Activated CD8-positive, alpha-beta memory T cell treated with anti-CD3 and anti-CD28 coated beads, Interleukin-2, amount 50 U/mL, for 24 hours (primary cell): ENCODE results near the gene ARL6.
A peak's percentile ranks its signal among the peaks of the same experiment; 100 is the strongest.

Experiments
- DNase-seq: peaks from one replicate; pipeline ENCODE4 v3.0.0-alpha.2; 2020; ENCODE audit errors: extremely low read depth

ARL6 gene, protein sequence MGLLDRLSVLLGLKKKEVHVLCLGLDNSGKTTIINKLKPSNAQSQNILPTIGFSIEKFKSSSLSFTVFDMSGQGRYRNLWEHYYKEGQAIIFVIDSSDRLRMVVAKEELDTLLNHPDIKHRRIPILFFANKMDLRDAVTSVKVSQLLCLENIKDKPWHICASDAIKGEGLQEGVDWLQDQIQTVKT

DNA sequence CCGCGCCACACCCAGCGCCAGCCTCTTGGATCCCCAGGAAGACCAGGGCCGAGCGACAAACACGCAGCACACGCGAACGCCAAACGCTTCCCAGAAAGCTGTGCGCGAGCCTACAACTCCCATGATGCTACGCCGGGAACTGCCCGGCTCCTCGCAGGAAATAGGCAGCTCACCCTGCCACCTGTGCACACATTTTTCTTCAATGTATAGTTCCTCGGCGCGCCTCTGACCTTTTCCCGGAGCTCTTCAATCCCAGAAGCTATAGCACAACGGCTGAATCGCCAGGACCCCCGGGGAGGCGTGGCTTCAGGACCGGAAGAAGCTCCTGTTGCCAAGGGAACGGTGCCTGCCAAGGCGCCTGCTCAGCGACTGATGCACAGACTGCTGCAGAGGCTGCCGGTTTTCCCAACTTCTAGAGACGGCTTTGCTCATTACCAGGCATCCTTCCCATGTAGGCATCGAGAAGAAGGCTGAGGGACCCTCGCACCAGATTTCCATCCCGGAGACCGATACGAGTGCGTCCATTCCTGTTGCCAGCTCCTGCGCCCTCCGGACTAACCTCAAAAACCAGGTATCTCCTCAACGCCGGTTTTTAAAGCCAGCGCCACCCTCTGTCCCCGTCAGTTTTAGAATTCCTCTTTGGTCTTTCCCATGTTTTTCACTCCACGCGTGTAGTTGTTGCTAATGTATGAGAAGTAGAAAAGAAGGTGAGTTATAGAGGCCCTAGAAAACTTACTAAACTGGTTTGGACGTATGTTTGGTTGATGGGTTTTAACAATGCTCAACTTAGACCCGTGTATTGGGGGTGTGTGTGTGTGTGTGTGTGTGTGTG lies at the start of gene ARL6:
Gene ARL6, plus strand, starts transcription at position 352 of the 832 bp plus-strand sequence. CDS start 3,350 bp downstream, outside the sequence.
- DNase-seq = peak; percentile 21

DNA sequence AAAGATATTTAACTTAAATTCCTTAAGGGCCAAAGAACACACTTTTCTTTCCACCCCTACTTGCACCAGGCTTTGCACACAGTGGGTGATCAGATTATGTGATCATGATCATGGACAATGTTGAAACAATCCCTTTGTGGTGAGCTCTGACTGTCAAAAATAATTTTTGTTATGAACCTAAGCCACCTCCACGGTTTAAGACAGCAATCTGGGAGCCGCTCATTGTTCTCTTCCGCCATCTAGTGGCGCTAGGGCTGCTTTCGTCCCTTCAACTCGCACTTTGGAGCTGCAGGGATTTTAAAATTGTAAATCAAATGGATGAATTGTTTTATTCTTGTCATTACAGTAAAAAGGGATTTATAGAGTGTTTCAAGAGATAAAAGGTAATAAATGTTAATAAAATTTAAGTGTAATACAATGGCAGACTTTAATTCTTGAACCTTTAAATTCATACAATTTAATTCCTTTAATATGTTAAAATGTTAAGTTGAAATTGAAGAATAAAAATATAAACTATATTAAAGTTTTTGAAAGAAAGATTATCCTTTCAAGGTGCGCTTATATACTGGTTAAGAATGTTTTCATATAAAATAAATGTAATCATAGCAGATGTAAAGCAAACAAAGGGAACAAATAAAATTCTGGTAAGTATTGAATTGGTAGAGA lies 45.3 kb upstream of the ARL6 start:
- DNase-seq = peak; percentile 28

DNA sequence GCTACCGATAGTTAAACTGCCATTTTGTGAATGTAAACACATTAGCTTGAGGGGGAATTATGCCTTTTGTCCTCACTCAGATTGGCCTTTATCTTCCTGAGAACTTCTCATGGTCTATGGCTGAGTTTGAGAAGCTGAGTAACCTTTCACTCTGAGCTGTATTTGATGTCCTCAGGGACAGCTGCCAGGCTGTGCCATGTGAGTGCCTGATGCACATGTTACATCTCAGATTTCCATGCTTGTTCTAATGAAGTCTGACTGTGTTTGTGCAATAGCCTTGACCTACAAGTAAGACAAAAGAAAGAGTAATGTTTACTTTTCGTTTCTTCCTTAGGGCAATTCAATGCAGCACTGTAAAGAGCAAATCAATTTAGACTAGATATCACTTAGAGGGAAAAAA lies 44.1 kb upstream of the ARL6 start:
- DNase-seq = no peak

DNA sequence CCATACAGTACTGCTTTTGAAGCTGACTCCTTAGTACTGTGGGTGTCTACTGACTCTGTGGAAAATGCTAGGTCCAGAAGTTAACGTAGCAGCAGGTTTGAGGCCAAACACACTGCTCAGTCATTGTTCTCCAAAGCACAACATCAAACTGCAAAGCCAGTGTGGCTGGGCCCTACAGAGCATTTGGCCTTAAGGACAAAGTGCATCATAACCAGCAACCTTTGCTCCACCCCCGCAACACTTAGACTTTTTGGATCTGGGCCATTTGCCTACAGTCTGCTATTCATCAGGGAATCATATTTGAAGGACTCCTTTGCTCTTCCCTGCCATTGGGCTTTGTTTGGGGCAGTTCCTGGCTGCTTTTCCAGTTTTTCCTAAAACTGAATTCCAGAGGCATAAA lies 43.1 kb upstream of the ARL6 start:
- no peak for DNase-seq

DNA sequence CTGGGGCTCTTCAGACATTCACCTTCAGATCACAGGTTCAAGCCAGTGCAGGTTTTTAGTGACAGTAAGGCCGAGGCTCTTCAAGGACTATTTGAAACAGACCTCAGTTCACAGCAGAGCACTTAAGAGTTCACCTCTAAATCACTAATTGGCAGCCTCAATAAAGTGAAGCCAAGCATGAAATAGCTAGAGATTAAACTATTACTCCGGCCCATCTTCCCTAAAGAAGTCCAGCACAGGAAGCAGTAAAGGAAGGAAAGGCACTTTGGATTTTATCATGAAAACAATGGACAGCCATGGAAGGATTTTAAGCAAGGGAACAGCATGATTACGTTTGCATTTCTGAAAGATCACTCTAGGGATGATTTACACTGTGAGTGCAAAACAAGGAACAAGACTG lies 27.6 kb upstream of the ARL6 start:
- no peak for DNase-seq

DNA sequence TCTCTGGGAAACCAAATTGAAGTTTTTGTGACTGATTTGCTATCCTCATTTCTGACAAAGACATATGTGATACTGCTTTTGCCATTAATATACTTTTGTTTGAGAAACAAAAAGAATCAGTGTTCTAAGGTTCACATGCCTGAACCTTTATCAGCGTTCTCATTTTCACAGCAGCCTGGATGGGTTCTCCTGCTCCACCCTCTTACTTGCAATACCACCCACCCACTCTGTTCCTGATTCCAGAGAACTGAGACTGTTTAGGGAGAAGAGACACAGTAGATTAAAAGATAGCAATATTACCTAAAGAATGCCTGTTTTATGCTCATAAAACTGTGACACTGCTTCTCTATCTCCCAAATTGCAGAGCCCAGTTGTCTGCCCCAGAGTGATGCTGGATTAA lies 25.8 kb upstream of the ARL6 start:
- DNase-seq = no peak

DNA sequence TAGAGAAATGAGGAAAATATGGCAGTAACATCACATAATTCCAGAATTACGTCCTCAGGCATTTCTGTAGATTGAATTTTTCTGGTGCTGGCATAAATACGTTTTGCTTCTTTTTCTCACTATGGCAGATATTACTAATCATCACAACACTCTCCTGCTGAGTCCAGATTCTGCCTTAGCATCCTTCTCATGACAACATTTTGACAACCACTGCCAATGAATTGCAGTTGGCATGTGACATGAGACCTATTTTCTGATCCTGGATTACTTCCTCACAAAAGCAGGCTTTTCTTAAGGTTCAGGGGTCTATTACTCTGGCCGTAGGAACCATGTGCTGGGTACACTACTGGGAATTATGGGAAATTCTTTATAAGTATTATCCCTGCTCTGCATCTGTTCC lies 22.5 kb upstream of the ARL6 start:
- DNase-seq = no peak

DNA sequence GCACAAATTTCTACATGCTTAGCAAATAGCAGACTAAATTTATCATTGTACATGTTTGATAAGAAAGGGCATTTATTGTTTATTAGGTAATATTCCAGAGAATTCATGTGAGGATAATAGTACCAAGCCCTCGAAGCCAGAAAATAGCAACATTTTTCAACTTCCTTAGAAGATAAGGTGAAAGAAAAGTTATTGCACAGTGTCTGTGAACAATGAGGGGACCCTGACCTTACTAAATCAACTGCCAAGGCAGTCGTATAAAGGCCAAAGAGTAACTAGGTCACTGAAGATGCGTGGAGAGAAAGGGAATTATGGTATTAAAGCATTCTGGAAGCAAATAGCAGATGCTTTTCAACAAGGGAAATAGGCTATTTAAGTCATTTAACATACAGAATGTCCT lies 20.3 kb upstream of the ARL6 start:
- DNase-seq = no peak

DNA sequence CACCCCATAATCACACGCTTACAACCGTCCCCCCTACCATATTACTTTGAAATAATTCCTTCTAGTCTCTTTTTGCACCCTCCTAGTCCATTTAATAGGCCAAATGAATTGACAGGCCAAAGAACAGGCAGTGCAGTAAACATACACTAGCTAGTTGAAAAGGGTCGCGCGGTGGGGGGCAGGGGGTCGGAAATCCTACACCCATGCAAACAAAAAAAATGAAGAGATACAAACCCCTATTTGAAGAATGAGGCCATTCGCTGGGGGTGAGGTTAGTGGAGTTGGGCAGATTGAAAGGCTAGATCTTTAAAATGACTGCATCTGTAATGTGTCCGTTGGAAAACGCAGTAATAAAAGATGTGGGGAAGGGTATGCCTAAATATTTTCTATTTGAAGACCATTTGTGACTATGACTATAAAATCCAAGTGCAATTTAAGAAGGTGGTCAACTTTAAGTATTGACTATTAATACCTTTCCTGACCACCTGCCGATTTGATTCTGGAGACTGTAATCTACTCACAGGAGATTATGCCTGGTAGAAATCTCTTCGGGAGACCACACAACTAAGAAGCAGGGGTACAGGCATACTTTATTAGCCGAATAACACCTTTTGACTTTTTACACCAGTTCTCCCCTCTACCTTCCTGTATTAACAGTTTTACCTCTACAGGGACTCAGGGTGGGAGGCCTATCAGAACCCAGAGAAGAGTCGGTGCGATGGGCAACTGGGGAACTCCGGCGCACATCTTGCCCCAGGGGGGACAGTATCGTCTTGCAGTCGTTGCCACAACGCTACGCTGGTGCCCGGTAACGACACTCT lies 762 bp upstream of the ARL6 start:
- no peak for DNase-seq

DNA sequence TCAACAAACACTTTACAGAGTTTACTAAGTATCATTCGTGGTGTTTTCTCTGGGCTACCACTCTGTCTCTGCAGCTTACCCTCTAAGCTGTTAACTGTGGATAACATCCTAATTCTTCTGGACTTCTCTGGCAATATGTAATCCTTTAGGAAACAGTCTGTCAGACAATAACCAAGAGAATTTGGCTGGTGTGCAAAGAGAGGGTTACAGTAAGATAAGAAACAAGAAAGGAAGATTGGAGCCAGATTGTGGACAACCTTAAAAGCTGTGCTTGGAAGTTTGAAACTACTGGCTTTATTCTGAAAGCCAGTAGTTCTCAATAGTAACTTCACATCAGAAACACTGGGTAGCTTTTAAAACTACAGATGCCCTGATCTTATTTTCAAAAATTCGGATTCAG lies 778 bp downstream of the ARL6 start:
- no peak for DNase-seq

DNA sequence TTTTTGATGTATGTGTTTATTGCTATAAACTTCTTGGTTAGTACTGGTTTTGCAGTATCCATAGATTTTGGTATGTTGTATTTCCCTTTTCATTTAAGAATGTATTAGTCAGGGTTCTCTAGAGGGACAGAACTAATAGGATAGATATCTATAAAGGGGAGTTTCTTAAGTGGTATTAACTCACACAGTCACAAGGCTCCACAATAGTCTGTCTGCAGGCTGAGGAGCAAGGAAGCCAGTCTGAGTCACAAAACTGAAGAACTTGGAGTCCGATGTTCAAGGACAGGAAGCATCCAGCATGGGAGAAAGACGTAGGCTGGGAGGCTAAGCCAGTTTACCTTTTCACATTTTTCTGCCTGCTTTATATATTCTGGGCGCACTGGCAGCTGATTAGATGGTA lies 8.4 kb downstream of the ARL6 start:
- no peak for DNase-seq

DNA sequence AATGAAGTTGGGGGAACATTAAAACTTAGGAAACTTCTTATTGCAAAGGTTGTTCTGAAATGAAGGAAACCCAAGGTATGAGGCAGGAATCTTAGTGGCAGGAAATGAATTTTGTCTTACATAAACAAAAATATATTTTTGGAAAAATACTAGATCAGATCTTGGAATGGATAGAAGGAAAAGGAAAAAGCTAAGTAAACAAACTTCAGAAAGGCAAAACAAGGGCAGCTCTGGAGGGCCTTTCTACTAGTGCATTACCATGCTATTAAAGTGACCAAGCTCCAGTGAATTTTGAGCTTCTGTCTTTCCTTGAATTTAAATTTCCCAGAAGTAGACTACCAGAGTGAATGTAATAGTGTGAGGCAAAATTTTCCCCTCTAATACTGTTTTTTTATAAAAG lies 13.6 kb downstream of the ARL6 start:
- no peak for DNase-seq

DNA sequence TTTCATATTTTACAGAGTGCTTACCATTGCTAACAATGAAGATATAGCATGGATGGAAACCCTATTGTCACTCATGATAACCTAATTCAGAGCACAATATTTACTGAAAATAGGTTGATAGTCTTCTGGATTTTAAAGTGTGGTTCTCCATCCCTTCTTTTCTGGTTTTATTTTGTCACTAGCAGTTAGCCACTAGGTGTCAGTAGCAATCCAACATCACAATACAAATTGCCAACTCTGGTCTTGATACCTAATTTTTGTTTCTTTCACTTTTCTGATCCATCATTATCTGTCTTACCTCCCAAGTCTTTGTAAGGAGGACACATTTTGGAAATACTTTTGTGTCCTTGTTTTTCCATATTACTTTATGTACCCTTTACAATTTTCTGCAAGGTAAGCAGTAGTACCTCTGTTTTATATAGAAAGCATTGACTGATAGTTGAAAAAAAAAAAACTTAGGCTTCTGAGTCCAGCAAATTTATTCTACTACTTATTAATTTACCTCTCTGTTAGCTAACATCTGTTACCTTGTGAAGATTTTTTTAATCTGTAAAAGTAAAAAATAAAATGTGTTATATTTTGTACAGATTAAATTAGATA lies 29.0 kb downstream of the ARL6 start:
- no peak for DNase-seq

DNA sequence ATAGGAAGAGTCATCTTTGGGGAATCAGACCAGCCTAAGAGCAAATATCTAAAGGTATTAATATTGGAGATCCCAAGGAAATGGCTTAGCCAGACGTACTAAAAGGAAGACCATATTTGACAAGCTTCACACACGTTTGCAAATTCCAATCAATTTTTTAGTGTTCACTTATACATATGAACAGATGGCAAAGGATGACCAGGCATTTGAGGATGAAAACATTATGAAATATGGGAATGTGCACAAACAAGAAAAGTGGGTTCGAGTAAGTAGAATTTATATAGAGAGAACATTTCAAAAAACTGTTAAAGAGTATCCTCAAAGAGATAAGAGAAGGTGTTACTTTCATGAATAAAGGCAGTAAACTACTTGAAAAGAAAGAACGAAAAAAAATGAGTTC lies 31.4 kb downstream of the ARL6 start:
- no peak for DNase-seq

DNA sequence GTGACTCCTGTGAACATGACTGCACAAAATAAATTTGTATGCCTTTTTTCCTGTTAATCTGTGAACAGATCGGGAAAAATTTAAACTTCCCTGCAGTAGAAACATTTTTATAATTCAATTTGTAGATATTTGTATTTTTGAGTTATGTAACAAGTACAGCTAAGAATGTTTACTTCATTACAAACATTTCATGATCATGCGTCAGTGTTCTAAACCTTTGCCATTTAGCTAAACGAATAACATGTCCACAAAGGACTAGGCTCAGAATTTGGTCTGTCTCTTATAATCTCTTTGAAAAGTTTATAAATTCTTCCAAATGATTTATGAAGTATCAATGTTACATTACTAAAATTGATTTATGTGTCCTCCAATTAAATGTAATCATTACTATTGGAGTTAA lies 39.9 kb downstream of the ARL6 start:
- no peak for DNase-seq

DNA sequence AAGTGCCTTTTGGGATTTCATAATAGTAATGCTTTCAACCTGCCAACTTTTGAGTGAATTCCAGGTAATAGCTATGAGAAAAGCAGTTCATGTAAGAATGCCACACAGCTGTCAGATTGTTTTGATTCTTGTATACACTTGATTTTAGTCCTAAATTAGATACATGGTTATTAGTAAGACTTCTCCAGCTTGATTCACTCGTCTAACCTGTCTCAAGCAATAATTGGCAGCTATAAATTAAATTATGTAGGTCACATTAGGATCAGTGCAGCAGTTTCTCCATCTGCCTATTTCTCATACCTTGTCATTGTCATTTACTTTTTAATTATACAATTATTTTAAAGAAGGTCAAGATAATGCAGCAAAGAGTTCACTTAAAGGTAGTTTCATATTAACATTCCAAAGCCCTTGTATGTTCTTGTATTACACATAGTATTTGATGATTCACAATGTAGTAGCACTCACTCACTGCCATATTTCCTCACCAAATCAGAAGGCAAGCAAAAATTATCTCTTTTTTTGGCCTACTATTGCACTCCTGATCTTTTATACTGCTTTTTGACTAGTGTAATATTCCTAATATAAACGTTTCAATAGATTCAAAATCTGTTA lies 46.3 kb downstream of the ARL6 start:
- no peak for DNase-seq

DNA sequence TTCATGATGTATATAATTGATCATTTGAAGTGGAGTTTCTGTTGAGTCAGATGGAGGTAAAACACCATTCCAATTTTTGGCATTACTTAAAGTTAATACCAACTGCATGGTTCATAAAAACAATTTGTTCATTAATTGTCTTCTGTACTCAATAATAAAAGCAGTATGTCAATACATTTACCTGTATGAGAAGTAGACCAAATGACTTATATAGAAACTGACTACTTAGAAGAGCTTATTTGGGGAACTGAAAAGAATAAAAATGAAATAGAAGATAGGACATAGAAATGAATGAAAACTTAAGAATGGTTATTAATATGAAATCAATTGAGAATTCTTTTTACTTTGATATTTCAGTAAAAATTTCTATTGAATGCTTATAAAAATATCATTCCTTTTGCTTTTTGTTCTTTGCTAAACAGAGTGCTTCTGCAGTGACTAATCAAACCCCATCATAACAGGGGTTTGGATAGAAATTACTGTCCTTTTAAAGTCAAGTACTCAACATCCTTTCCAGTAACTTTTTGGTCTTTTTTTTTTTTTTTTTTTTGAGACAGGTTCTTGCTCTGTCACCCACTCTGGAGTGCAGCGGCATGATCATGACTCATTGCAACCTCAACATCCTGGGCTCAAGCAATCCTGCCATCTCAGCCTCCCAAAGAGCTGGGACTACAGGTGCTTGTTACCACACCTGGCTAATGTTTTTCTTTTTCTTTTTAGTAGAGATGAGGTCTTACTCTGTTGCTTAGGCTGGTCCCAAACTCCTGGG lies 50.8 kb downstream of the ARL6 start:
- DNase-seq = no peak

DNA sequence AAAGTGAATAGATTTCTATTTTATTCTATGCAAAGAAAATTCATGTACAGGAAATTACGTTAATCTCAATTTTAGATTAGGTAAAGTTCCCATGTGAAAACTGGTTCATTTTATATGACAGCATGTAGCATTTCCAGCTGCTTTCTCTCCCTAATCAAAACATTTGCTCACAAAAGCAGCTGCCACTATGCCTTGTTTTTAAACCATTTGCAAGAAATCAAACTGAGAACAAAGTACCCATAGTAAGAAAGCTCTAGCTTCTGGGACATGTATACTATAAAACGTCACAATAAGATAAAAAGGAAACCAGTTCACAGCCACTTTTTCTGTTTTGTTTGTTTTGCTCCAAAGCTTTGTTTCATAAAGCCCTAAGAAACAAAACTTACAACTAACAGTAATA lies 52.3 kb downstream of the ARL6 start:
- no peak for DNase-seq

DNA sequence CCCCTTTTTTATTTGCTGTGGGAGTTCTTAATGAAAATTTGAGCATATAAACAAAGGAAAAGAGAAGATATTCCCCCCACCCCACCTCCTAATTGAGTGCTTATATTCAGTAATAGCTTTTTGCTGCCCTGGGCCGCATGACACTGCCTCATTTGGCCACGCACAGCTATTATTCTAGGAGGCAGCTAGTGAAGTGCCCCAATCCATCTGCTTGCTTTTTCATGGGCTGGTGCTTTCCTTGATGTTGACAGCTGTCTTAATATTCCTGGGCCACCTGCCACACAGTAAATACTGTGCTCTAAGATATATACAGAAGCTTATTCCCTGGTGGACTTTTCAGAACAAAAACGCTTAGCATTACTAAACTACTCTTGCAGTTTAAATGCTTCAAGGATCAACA lies 53.4 kb downstream of the ARL6 start:
- no peak for DNase-seq

DNA sequence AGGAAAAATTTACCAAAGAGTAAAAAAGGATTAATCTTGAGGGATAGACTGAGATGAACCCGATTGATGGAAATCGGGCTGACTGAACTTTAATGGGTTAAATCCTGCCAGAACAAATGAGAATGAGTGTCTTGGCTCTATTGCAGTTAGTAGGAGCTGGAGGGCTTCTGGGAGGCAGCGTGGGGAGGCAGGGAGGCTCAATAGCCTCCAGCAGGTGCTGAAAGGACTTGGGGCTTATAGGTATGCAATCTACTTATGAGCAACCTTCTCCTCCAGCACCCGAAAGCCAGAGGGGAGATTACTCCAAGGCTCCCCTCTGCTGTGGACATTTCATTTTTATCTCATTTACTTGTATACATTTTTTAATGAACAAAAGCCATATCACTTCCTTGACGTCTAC lies 56.2 kb downstream of the ARL6 start:
- DNase-seq = no peak
